Right atrium auricular region (tissue), 2 donors: ENCODE measurements around the gene SIGLEC5. TPM values are rescaled to one million over a fixed set of nuclear protein-coding genes. Genes with fewer than 3 reads are reported as not detected.

Source experiments
- DNase-seq: peaks from one replicate; pipeline ENCODE4 v3.0.0-alpha.2; 2019; ENCODE audit warnings: low spot score
- H3K27ac ChIP-seq, 2 donors: fragments of 200-600 bp; sonication (generic); 1 replicate in 1 of 2; 2 replicates in 1 of 2; pipeline ENCODE4 v1.5.1; 2016 to 2019
- H3K27me3 ChIP-seq, 2 donors: fragments of 200-600 bp; sonication (generic); one replicate each; pipeline versions ENCODE4 v1.5.1 to v1.6.0; 2017 to 2019
- H3K36me3 ChIP-seq: fragments of 200-600 bp; sonication (generic); one replicate; pipeline ENCODE4 v1.5.1; 2016
- H3K4me1 ChIP-seq, 2 donors: fragments of 200-600 bp; sonication (generic); one replicate each; pipeline versions ENCODE4 v1.5.1 to v1.6.0; 2017 to 2019
- H3K4me3 ChIP-seq, 2 donors: fragments of 200-600 bp; sonication (generic); 1 replicate in 1 of 2; 2 replicates in 1 of 2; pipeline ENCODE4 v1.5.1; 2017 to 2019; ENCODE audit warnings: mild to moderate bottlenecking in 1 of 2, moderate library complexity in 1 of 2
- H3K9me3 ChIP-seq, 2 donors: fragments of 200-600 bp; sonication (generic); one replicate each; pipeline ENCODE4 v1.5.1; 2019
- CTCF ChIP-seq, 2 donors: fragments of 200-600 bp; sonication (generic); IDR thresholded peaks; one replicate each; pipeline ENCODE4 v1.5.1; 2019; ENCODE audit warnings: antibody characterized with exemption in 2 of 2
- total RNA-seq, 2 donors: library from RNA; depleted of rRNA; stranded (reverse); fragments of >200 nt; gene quantifications; one replicate each; pipeline ENCODE4 v1.1.0, GENCODE V29; 2016

The SIGLEC5 gene
- total RNA-seq, 2 donors from 2014 or later: 1.7 TPM; not detected in 1

DNA sequence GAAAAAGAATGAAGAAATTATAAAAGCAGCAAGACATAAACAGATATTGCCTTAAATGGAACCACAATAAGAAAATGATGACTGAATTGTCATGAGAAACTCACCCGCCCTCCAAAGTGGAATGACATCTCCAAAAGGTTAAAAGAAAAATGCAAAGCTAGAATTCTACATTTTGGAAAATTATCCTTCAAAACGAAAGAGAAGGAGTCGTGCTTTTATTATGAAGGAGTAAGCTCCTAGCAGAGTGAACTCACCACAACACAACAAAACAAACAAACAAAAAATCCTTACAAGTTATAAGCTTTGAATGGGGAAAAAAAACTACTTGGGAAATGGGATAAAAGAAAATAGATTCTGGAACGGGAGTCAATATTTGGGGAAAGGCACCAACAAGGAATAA is 9.7 kb upstream of the SIGLEC5 start:
- H3K4me1 ChIP-seq: no peaks in the 10 kb centered on the region
- no peak overlapping the region for H3K4me3 ChIP-seq
- H3K27me3 ChIP-seq: no peaks in the 10 kb centered on the region
- DNase-seq: no peak
- TF ChIP-seq CTCF (IDR thresholded peaks at IDR 0.05): no peak
- no peaks in the 10 kb centered on the region for H3K9me3 ChIP-seq
- no peak overlapping the region for H3K27ac ChIP-seq
- H3K36me3 ChIP-seq: no peaks in the 10 kb centered on the region

DNA sequence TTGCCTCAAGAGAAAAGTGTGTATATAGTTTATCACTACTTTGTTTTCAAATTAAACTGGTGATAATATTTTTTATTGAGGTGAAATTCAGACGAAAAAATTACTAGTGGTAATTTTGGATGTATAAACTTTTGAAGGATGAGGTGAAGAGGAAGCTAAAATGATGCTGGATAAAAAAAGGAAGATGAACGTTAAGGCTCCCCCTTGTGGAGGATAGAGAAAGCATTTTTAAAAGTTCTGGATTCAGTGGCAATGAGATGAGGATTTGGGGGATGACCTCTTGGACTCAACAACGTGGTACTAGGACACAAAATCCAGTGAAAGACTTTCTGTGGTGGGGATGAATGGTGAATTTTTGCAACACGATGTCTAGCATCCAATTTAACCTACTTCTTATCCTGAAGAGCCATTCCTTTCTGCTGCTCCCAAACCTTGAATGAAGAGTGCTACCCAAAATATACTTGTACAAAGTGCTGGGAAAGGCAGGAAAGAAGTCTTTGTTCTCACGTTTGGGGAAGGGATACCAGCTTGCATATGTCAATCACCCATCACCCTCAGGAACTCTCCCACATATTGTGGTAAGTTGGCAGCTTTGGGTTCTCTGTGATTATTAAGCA is 7.3 kb upstream of the SIGLEC5 start:
- Histone ChIP-seq H3K9me3 (no peaks in the 10 kb centered on the region), H3K27ac (no peak overlapping the region), H3K4me3 (no peak overlapping the region), H3K4me1 (no peaks in the 10 kb centered on the region), H3K27me3 (no peaks in the 10 kb centered on the region), H3K36me3 (no peaks in the 10 kb centered on the region)
- no peak for DNase-seq
- TF ChIP-seq CTCF (IDR thresholded peaks at IDR 0.05): no peak

DNA sequence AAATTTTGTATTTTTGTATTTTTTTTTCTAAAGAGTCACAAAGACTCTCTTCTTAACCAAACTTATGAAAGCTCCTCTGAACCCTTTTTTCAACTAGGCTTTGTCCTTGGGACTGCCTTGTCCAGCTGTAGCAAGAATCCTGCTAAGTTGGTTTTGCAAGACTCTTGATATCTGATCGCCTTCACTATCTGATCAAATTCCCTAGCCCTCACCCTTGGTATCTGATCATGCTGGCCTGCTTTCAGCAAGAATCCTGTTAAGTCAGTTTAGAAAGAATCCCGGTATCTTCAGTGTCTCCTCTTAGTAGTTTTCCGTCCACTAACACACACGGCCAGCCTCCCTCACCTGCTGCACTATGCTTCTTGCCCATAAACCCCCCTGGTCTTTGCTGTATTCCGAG is 1.9 kb upstream of the SIGLEC5 start:
- no peaks in the 10 kb centered on the region for H3K9me3 ChIP-seq
- no peak for DNase-seq
- TF ChIP-seq CTCF (IDR thresholded peaks at IDR 0.05): no peak

DNA sequence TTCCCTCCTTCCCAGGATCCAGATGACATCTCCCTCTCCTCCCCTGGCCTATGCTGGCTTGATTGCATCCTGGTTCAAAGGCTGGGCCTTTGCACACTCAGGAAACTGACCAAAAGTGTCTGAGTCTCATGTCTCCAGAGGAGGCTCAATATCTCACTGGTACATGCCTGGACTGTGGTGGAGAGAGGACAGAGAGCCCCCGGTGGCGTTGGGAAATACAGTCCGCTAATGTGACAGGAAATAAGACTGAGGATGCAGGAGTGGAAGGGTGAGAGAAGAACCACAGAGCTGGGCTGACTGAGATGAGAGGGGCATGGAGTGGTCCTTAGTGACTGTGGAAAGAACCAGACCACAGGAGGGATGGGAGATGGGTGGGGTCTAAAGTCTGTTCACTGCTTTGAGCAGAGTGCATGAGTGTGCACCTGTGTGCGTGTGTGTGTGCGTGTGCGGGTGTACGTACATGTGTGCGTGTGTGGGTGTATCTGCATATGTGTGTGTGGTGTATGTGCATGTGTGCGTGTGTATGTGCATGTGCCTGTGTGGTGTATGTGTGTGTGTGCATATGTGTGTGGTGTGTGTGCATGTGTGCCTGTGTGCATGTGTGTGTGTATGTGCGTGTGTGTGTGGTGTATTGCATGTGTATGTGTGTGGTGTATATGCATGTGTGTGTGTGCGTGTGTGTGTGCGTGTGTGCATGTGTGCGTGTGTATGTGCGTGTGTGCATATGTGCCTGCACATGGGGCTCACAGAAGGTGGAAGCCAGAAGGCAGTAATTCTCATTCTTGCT is 1.9 kb downstream of the SIGLEC5 start:
- no peaks in the 10 kb centered on the region for H3K4me1 ChIP-seq
- TF ChIP-seq CTCF (IDR thresholded peaks at IDR 0.05): no peak

More for the DNA sequence above, 1.9 kb upstream of the SIGLEC5 start:
- H3K27me3 ChIP-seq: no peaks in the 10 kb centered on the region
- H3K4me3 ChIP-seq: no peak overlapping the region
- no peak overlapping the region for H3K27ac ChIP-seq
- H3K4me1 ChIP-seq: no peaks in the 10 kb centered on the region
- no peaks in the 10 kb centered on the region for H3K36me3 ChIP-seq

DNA sequence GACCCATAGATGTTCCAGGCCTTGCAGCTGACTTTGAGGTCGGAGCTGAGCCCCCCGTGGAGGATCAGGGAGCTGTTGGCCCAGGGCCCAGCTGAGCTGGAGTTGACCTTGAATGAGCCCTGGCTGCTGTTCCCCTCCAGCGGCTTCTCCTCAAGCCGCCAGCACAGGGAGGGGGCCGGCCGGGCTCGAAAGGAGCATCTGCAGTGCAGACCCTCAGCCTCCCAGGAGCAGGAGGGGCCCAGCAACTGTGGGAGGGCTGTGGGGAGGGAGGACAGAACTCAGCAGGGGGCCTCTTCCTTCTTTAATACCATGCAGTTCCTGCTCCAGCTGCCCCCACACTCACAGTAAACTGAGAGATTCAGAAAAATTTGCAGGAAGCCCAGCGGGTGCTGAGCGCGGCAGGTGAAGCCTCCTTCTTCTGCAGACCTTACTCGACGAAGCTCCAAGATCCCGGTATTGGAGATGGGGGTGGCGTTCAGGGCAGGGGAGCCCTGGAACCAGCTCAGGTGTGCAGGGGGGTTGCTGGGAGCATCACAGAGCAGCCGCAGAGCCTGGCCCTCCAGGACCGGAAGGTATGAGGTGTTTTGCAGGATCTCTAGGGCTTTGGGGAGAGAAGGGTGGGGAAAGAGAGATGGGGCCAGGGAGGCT is 2.6 kb downstream of the SIGLEC5 start:
- no peak for TF ChIP-seq CTCF (IDR thresholded peaks at IDR 0.05)
- no peak for DNase-seq
- no peak overlapping the region for H3K27ac ChIP-seq
- H3K4me1 ChIP-seq: no peaks in the 10 kb centered on the region
- H3K4me3 ChIP-seq: no peak overlapping the region
- no peaks in the 10 kb centered on the region for H3K9me3 ChIP-seq
- H3K27me3 ChIP-seq: no peaks in the 10 kb centered on the region
- no peaks in the 10 kb centered on the region for H3K36me3 ChIP-seq

More for the DNA sequence above, 1.9 kb downstream of the SIGLEC5 start:
- Histone ChIP-seq H3K27me3 (no peaks in the 10 kb centered on the region), H3K36me3 (no peaks in the 10 kb centered on the region), H3K4me3 (no peak overlapping the region), H3K27ac (no peak overlapping the region), H3K9me3 (no peaks in the 10 kb centered on the region)
- no peak for DNase-seq
